SK-N-DZ (cell line): ENCODE data around the gene DDX46.
"Not testable (repeated sequence)": the region's sequence is repeated elsewhere in the genome, so short reads cannot be mapped to it uniquely, and the experiment has no call there.

Source experiments
- DNase-seq: peaks from one replicate; pipeline ENCODE4 v3.0.0-alpha.2; 2015; ENCODE audit warnings: low spot score

The DDX46 gene

GRCh38 chr5:134784241-134784920 lies 25.8 kb downstream of the DDX46 start:
- no peak for DNase-seq

GRCh38 chr5:134784946-134785620 lies 26.5 kb downstream of the DDX46 start:
- DNase-seq: no peak

GRCh38 chr5:134787692-134788091 lies 29.1 kb downstream of the DDX46 start:
- DNase-seq: no peak

GRCh38 chr5:134791580-134791979 lies 33.0 kb downstream of the DDX46 start:
- no peak for DNase-seq

- DNase-seq: no peak
Observed at GRCh38 chr5:134792286-134792685, 33.7 kb downstream of the DDX46 start.

- DNase-seq: no peak
Observed at GRCh38 chr5:134793111-134793510, 34.5 kb downstream of the DDX46 start.

GRCh38 chr5:134794082-134794481 lies 35.5 kb downstream of the DDX46 start:
- no peak for DNase-seq

- DNase-seq: no peak
Observed at GRCh38 chr5:134794819-134795218, 36.2 kb downstream of the DDX46 start.

- DNase-seq: no peak
Observed at GRCh38 chr5:134798468-134798867, 39.9 kb downstream of the DDX46 start.

GRCh38 chr5:134803821-134804220 lies 45.2 kb downstream of the DDX46 start:
- no peak for DNase-seq

GRCh38 chr5:134813407-134813806 lies 54.8 kb downstream of the DDX46 start:
- DNase-seq: no peak

- DNase-seq: no peak
Observed at GRCh38 chr5:134813827-134814226, 55.2 kb downstream of the DDX46 start.

GRCh38 chr5:134817006-134817405 lies 58.4 kb downstream of the DDX46 start:
- no peak for DNase-seq

- no peak for DNase-seq
Observed at GRCh38 chr5:134818776-134819175, 60.2 kb downstream of the DDX46 start.

GRCh38 chr5:134819407-134819963 lies 60.9 kb downstream of the DDX46 start:
- no peak for DNase-seq

GRCh38 chr5:134821841-134822240 lies 63.3 kb downstream of the DDX46 start:
- no peak for DNase-seq

GRCh38 chr5:134824681-134825080 lies 66.1 kb downstream of the DDX46 start:
- DNase-seq: no peak

- DNase-seq: no peak
Observed at GRCh38 chr5:134825212-134825611, 66.6 kb downstream of the DDX46 start.

GRCh38 chr5:134833340-134834032 lies 74.9 kb downstream of the DDX46 start:
- no peak for DNase-seq

- no peak for DNase-seq
Observed at GRCh38 chr5:134835623-134836022, 77.0 kb downstream of the DDX46 start.

GRCh38 chr5:134837530-134838181 lies 79.1 kb downstream of the DDX46 start:
- DNase-seq: no peak

GRCh38 chr5:134838361-134838760 lies 79.8 kb downstream of the DDX46 start:
- not testable (repeated sequence) for DNase-seq
